Neuronal stem cell (in vitro differentiated cells): ENCODE measurements around the gene IL16.

Experiments used
- DNase-seq: peaks from one replicate; pipeline ENCODE4 v3.0.0-alpha.2; 2013; ENCODE audit warnings: low spot score
- H2AFZ ChIP-seq: one replicate; pipeline ENCODE4 v1.6.1; 2013; ENCODE audit warnings: mild to moderate bottlenecking, low read length, inconsistent platforms
- H2AK5ac ChIP-seq: 2 replicates; pipeline ENCODE4 v1.6.1; 2013; ENCODE audit warnings: low read depth, mild to moderate bottlenecking, inconsistent platforms, low read length, moderate library complexity, mixed read lengths
- H2BK120ac ChIP-seq: 2 replicates; pipeline ENCODE4 v1.6.1; 2013; ENCODE audit warnings: low read depth, mild to moderate bottlenecking, inconsistent platforms, low read length, moderate library complexity, mixed read lengths
- H2BK12ac ChIP-seq: one replicate; pipeline ENCODE4 v1.6.1; 2013; ENCODE audit warnings: low read length, inconsistent platforms
- H2BK15ac ChIP-seq: 2 replicates; pipeline ENCODE4 v1.6.1; 2013; ENCODE audit warnings: mild to moderate bottlenecking, low read length, inconsistent platforms, mixed read lengths
- H2BK5ac ChIP-seq: one replicate; pipeline ENCODE4 v1.6.1; 2013; ENCODE audit warnings: inconsistent platforms, mild to moderate bottlenecking, low read length, moderate library complexity
- H3K14ac ChIP-seq: one replicate; pipeline ENCODE4 v1.6.1; 2013; ENCODE audit warnings: low read length, inconsistent platforms
- H3K18ac ChIP-seq: 2 replicates; pipeline ENCODE4 v1.6.1; 2013; ENCODE audit warnings: low read length, inconsistent platforms
- H3K23ac ChIP-seq: 2 replicates; pipeline ENCODE4 v1.6.1; 2013; ENCODE audit warnings: low read depth, mild to moderate bottlenecking, mixed read lengths, low read length, inconsistent platforms; ENCODE audit not compliant: poor library complexity
- H3K27ac ChIP-seq: replicated peaks from 3 replicates; pipeline ENCODE4 v1.5.1; 2013; ENCODE audit warnings: low read length, inconsistent platforms
- H3K27me3 ChIP-seq, 3 experiments: 2 replicates each; pipeline ENCODE4 v1.6.1; 2013; ENCODE audit warnings: low read length in 3 of 3, mild to moderate bottlenecking in 2 of 3, inconsistent platforms in 1 of 3, low read depth in 1 of 3, mixed read lengths in 1 of 3, moderate library complexity in 1 of 3; ENCODE audit not compliant: control insufficient read depth in 3 of 3, insufficient read depth in 3 of 3
- H3K36me3 ChIP-seq, 2 donors: replicated peaks in 1 of 2; 2 replicates each; pipeline ENCODE4 v1.6.1; 2013; ENCODE audit warnings: low read length in 2 of 2; ENCODE audit not compliant: control insufficient read depth in 2 of 2, insufficient read depth in 2 of 2
- H3K4ac ChIP-seq: 2 replicates; pipeline ENCODE4 v1.6.1; 2013; ENCODE audit warnings: inconsistent platforms, mild to moderate bottlenecking, low read length, moderate library complexity
- H3K4me1 ChIP-seq, 2 donors: 1 replicate in 1 of 2; 2 replicates in 1 of 2; pipeline ENCODE4 v1.6.1; 2013; ENCODE audit warnings: low read length in 2 of 2, low read depth in 1 of 2; ENCODE audit not compliant: control insufficient read depth in 2 of 2, insufficient read depth in 1 of 2
- H3K4me2 ChIP-seq: one replicate; pipeline ENCODE4 v1.6.1; 2013; ENCODE audit warnings: mild to moderate bottlenecking, low read length, inconsistent platforms; ENCODE audit not compliant: insufficient read depth, poor library complexity, severe bottlenecking
- H3K4me3 ChIP-seq, 2 donors: 2 replicates each; pipeline ENCODE4 v1.5.1; 2013; ENCODE audit warnings: low read length in 2 of 2, mild to moderate bottlenecking in 2 of 2, inconsistent platforms in 1 of 2, moderate library complexity in 1 of 2
- H3K79me1 ChIP-seq: one replicate; pipeline ENCODE4 v1.6.1; 2013; ENCODE audit warnings: low read depth, mild to moderate bottlenecking, inconsistent platforms, low read length, moderate library complexity
- H3K9ac ChIP-seq: one replicate; pipeline ENCODE4 v1.6.1; 2013; ENCODE audit warnings: mild to moderate bottlenecking, low read depth, low read length, inconsistent platforms; ENCODE audit not compliant: poor library complexity
- H3K9me3 ChIP-seq, 2 donors: replicated peaks in 1 of 2; 2 replicates each; pipeline versions ENCODE3 to v1.6.1; 2013; ENCODE audit warnings: low read length in 2 of 2, mild to moderate bottlenecking in 2 of 2, inconsistent platforms in 1 of 2, low read depth in 1 of 2, mixed read lengths in 1 of 2, moderate library complexity in 1 of 2; ENCODE audit not compliant: control insufficient read depth in 2 of 2, insufficient read depth in 1 of 2
- H4K8ac ChIP-seq: one replicate; pipeline ENCODE4 v1.6.1; 2013; ENCODE audit warnings: low read depth, mild to moderate bottlenecking, inconsistent platforms, low read length, moderate library complexity
- H4K91ac ChIP-seq: one replicate; pipeline ENCODE4 v1.6.1; 2013; ENCODE audit warnings: low read length, low read depth, mild to moderate bottlenecking, inconsistent platforms; ENCODE audit not compliant: poor library complexity
- WGBS, 2 donors: extraction: QIAGEN DNeasy Blood & Tissue Kit; methylation state at CpG; one replicate each; pipeline ENCODE4 v1.1.7; 2013; ENCODE audit warnings: missing lambda C conversion rate in 2 of 2, mixed read lengths in 1 of 2; ENCODE audit not compliant: insufficient read length in 2 of 2, insufficient replicate concordance in 1 of 2; ENCODE audit errors: extremely low coverage in 2 of 2; 5-methylcytosine and 5-hydroxymethylcytosine counted together

The IL16 gene

DNA sequence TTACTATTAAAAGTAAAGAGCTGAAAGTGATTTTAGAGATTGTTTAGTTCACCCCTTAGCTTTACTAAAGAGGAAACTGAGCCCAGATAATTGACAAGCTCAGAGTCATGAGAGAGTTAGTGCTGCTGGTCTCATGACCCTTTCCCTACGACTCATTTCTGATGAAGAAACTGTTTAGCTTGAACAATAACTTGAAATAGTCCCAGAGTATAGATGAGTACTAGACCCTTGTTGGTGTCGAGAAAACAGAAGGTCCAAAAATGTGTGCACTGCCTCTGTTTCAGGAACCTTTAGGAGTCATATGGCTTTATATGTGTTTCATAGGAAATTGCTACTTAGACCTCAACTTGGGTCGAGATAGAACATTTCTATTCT is 58.2 kb downstream of the IL16 start:
- Histone ChIP-seq H4K8ac (no peak overlapping the region), H4K91ac (no peak overlapping the region), H3K9ac (no peak overlapping the region), H3K27me3 (no peaks in the 10 kb centered on the region), H3K23ac (no peak overlapping the region), H2BK120ac (no peak overlapping the region), H3K18ac (no peak overlapping the region), H3K4me2 (no peak overlapping the region), H2BK15ac (no peak overlapping the region), H3K14ac (no peak overlapping the region), H2AFZ (no peak overlapping the region), H3K4ac (no peak overlapping the region), H3K79me1 (no peaks in the 10 kb centered on the region), H3K4me1 (peaks cover 0 to 2% of the 10 kb centered on the region in 2 donors), H3K27ac (no peak overlapping the region), H2AK5ac (no peak overlapping the region), H3K4me3 (no peak overlapping the region), H3K36me3 (no peaks in the 10 kb centered on the region), H3K9me3 (no peaks in the 10 kb centered on the region), H2BK12ac (no peak overlapping the region), H2BK5ac (no peak overlapping the region)
- no peak for DNase-seq
- no CpG with 5 or more reads among the region's 3 CpGs for WGBS, 2 donors

DNA sequence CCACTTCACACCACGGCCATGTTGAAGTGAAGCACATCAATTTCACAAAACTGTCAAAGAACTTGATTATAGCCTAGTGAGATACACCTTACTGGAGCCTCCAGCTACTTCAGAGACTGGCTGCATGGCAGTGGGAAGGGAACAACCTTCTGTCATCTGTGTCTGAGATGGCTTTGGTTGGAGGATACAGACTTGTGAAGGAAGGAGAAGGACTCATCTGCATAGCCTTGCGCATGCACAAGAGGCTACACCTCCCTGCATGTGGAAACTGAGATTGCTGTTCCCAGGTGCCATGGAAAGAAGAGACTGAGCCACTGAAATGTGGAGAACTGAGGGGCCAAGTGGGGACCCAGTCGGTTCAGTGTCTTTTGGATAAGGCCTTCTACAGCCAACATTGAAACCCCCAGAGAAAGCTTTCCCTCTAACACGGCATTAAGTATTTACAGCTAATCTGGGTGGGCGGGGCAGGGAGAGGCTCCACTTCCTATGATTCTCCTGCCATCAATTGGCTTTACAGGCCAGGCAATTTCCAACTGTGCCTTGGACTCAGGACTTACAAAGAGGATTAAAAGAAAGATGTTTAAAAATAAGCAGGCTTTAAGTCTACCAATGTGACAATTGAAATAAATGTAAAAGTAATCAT is 58.8 kb downstream of the IL16 start:
- Histone ChIP-seq H3K27ac (no peak overlapping the region), H3K18ac (no peak overlapping the region), H3K14ac (no peak overlapping the region), H3K9ac (no peak overlapping the region), H2AFZ (no peak overlapping the region), H3K36me3 (no peaks in the 10 kb centered on the region), H3K4me3 (no peak overlapping the region), H3K79me1 (no peaks in the 10 kb centered on the region), H4K91ac (no peak overlapping the region), H3K4me1 (peaks cover 0 to 2% of the 10 kb centered on the region in 2 donors), H2BK15ac (no peak overlapping the region), H2AK5ac (no peak overlapping the region), H3K9me3 (no peaks in the 10 kb centered on the region), H2BK5ac (no peak overlapping the region), H2BK12ac (no peak overlapping the region), H2BK120ac (no peak overlapping the region), H4K8ac (no peak overlapping the region), H3K4me2 (no peak overlapping the region), H3K23ac (no peak overlapping the region), H3K4ac (no peak overlapping the region), H3K27me3 (no peaks in the 10 kb centered on the region)
- no CpG with 5 or more reads among the region's 5 CpGs for WGBS, 2 donors
- DNase-seq: no peak

DNA sequence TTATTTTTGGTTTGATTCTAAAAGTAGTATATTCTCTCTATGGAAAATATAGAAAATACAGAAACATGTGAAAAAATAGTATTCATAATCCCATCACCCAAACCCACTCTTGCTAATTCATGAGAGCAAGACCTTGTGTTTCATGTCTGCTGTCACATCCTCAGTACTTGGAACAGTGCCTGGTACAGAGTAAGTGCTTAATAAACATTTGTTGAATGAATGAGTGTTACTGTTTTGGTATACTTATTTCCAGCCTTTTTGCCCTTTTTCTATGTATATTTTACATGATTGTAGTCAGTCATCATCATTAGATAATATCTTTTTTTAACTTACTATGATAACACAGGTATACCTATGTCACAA is 59.3 kb downstream of the IL16 start:
- Histone ChIP-seq H2BK120ac (no peak overlapping the region), H2AK5ac (no peak overlapping the region), H3K79me1 (no peaks in the 10 kb centered on the region), H2BK5ac (no peak overlapping the region), H3K4me3 (no peak overlapping the region), H3K9ac (no peak overlapping the region), H4K91ac (no peak overlapping the region), H3K4me2 (no peak overlapping the region), H2BK15ac (no peak overlapping the region), H2BK12ac (no peak overlapping the region), H3K4me1 (peaks cover 0 to 2% of the 10 kb centered on the region in 2 donors), H2AFZ (no peak overlapping the region), H3K18ac (no peak overlapping the region), H3K27me3 (no peaks in the 10 kb centered on the region), H3K14ac (no peak overlapping the region), H3K27ac (no peak overlapping the region), H3K23ac (no peak overlapping the region), H3K36me3 (no peaks in the 10 kb centered on the region), H3K4ac (no peak overlapping the region), H4K8ac (no peak overlapping the region), H3K9me3 (no peaks in the 10 kb centered on the region)
- DNase-seq: no peak

DNA sequence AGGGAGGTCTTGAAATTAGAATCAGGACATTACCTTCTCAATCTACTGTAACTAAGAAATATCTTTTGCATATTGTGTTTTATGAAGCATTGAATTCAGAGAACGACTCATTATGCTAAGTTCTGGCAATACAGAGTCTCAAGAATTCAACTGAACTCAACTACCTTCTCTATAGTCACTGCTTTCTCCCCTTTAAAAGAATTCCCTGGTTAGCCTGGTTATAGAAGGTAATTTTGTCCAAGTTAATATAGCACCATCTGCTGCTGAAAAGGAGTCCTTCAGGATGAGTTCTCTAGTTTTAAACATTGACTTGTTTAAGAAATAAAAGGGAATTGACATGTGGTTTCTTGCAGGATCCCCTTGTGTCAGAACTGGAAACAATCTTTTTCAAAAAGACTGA is 60.2 kb downstream of the IL16 start:
- H2AK5ac ChIP-seq: no peak overlapping the region
- WGBS, 2 donors: no CpG with 5 or more reads among the region's 1 CpG

More for the DNA sequence above, 60.2 kb downstream of the IL16 start:
- Histone ChIP-seq H2BK5ac (no peak overlapping the region), H3K4me3 (no peak overlapping the region), H3K27me3 (no peaks in the 10 kb centered on the region), H3K23ac (no peak overlapping the region), H2AFZ (no peak overlapping the region), H3K14ac (no peak overlapping the region), H3K27ac (no peak overlapping the region), H3K79me1 (no peaks in the 10 kb centered on the region), H4K91ac (no peak overlapping the region), H3K4me1 (peaks cover 0 to 2% of the 10 kb centered on the region in 2 donors), H3K9ac (no peak overlapping the region), H3K4me2 (no peak overlapping the region), H3K4ac (no peak overlapping the region), H3K36me3 (no peaks in the 10 kb centered on the region), H2BK12ac (no peak overlapping the region), H4K8ac (no peak overlapping the region), H3K9me3 (no peaks in the 10 kb centered on the region), H2BK120ac (no peak overlapping the region), H3K18ac (no peak overlapping the region), H2BK15ac (no peak overlapping the region)
- no peak for DNase-seq
